GM03348 (cell line): Measurements from ENCODE around the gene INPP5A.
"Not testable (repeated sequence)": the region's sequence is repeated elsewhere in the genome, so short reads cannot be mapped to it uniquely, and the experiment has no call there.

Experiments
- DNase-seq: peaks from one replicate; pipeline ENCODE4 v3.0.0; 2012; ENCODE audit warnings: low spot score

Gene INPP5A

DNA sequence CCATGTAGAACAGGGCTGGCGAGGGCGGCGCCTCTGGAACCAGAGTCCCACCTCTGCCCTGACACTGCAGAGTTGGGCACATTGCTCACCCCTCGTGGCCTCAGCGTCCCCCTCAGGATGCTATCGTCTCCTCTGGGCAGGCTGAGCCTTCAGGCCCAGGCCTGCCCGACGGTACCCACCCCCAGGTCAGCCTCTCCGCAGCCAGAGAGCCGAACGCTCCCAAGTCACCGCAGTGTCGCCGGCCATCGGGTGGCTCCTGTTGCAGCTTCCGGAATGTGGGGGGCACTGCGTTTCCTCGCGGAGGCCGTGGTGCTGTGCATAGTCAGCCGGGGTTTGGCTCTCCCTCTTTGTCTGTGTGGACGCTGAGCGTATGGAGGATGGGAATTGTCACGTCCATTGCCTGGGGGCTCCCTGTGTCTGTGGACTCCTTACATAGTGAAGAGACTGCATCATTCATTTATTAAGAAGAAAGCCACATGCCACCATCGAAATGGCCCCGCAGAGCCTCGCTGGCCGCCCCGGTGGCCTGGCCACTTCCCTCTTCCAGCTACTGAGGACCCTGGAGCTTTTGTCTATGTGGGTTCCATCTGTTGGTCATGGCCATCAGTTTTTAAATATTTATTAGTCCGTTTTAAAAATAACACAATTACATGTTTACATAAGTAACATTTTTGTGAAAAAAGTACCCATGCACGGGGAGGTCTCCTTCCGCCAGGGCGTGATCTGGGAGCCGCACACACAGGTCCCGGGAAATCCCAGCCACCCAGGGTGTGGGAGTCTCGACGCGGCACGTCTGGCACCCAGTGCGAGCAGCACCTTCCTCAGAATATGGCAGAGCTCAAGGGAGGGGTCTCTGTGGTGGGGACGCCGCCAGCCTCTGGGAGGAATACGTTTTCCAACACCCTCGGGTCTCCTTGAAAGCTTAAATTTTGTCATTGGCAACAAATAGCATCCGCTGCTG is 232.8 kb downstream of the INPP5A start:
- DNase-seq, result no peak

DNA sequence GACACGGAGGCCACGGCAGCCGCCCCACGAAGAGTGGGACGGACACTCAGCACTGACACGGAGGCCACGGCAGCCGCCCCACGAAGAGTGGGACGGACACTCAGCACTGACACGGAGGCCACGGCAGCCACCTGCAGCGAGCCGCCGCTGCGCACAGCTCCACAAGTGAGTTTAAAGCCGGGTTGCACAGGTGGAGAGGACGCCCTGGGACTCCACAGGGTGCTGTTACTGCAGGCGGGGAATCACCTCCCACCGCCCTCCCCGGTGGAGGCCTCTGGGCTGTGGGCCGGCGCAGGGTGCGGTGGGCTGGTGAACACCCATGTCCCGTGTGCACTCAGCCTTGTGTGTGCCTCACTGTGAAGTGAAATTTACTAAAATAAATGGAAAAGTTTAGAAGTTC is 235.2 kb downstream of the INPP5A start:
- DNase-seq, result not testable (repeated sequence)

DNA sequence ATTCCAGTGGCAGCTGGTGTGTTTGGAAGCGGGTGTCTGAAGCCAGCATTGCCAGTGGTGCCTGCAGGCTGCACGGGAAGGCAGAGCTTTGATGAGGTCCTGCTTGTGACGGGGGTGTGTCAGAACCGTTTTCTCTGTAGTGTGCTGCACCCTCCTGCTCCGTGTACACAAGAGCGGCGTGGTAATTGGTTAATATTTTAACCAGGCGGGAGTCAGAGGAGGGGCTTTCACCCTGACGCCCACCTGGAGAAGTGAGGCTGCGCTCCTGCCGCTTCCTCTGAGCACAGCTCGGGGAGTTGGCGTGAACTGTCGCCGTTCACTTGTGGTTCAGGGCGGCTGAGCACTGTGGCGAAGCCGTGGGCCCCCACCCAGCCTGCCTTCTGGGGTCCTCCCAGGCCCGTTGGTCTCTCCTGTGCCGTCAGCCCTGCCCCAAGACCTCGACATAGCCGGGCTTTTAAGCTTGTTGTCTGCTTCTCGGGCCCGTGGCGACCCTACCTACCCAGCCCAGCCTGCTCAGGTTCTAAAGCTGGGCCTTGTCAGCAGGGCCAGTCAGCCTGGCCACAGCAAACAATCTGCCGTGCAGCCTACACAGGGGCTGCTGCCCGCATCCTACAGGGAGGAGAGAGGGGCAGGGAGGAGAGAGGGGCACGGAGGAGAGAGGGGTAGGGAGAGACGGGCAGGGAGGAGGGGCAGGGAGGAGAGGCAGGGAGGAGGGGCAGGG is 236.8 kb downstream of the INPP5A start:
- no peak for DNase-seq

DNA sequence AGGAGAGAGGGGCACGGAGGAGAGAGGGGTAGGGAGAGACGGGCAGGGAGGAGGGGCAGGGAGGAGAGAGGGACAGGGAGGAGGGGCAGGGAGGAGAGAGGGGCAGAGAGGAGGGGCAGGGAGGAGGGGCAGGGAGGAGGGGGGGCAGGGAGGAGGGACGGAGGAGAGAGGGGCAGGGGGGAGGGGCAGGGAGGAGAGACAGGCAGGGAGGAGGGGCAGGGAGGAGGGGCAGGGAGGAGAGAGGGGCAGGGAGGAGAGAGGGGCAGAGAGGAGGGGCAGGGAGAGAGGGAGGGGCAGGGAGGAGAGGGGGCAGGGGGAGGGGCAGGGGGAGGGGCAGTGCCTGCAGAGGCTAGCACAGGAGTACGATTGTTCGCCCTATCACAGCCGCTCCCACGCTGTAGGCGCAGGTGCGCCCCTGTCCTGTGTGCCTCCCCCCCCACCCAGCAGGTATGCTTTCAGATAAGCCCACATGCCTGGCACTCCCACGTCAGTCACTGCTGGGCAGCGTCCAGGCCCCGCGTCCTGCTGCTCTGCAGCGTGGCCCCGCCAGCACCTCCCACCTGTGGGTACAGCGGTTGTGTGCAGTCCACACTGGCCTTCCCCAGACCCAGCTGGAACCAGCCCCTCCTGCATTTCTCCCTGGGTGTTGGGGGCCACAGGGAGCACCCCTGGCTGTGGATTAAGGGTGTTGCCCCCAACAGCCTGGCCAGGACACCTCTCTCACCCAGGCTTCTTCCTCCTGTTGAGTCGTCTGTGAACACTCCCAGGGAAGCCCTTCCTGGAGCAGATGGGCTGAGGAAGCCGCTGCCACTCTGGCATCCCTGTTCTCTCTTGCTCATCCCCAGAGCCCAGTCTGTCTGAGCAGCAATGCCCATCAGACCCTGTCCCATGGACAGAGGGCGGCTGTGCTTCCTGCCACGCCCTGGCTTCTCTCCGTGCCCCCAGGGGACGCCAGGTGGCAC is 237.6 kb downstream of the INPP5A start:
- no peak for DNase-seq

DNA sequence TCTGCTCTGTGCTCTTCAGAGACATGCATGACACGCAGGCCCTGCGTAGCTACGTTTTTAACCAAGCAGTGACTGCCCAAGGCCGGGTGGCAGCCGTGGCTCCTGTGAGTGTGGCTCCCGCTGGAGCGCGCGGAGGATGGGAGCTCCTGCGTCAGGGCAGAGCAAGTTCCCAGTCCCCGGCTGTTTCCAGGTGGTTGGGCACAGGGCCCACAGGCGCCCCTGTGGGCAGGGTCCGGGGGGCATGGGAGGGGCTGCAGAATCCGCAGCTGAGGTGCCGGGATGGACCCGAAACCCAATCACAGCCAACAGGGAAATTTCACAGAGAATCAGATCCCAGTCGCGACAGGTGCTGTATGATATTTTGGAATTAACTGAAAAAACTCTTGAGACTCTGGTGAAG is 238.6 kb downstream of the INPP5A start:
- DNase-seq, result no peak

DNA sequence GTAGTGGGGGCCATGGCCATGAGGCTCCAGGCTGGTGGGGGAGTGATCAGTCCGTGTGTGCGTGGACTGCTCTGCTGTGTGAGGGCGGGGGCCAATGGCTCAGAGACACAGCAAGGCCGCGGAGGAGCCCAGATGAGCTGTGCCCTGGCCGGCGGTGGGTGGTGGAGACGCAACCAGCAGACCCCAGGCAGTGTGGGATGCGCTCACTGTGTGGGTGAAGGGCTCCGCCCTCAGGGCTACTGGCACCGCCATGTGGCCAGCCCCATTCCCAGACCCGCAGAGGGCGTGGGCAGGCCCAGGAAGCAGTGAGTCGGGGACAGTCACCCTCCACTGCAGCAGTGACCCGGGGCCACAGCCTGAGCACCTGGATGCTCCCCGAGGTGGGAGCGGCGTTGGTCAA is 239.2 kb downstream of the INPP5A start:
- no peak for DNase-seq

DNA sequence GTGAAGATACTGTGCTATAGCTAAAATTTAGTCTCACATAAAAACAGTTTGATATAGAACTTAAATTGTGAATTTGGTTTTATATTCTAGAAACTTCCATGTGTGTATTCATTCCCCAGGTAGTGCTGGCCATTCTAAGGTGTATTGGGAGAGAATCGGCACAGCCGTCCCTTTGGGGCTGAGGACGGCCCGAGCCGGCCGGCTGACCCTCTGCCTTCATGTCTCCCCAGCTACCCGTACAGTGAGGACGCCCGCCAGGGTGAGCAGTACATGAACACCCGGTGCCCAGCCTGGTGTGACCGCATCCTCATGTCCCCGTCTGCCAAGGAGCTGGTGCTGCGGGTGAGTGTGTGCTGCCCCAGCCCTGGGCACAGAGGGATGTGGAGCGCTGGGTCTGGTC is 239.9 kb downstream of the INPP5A start:
- no peak for DNase-seq

DNA sequence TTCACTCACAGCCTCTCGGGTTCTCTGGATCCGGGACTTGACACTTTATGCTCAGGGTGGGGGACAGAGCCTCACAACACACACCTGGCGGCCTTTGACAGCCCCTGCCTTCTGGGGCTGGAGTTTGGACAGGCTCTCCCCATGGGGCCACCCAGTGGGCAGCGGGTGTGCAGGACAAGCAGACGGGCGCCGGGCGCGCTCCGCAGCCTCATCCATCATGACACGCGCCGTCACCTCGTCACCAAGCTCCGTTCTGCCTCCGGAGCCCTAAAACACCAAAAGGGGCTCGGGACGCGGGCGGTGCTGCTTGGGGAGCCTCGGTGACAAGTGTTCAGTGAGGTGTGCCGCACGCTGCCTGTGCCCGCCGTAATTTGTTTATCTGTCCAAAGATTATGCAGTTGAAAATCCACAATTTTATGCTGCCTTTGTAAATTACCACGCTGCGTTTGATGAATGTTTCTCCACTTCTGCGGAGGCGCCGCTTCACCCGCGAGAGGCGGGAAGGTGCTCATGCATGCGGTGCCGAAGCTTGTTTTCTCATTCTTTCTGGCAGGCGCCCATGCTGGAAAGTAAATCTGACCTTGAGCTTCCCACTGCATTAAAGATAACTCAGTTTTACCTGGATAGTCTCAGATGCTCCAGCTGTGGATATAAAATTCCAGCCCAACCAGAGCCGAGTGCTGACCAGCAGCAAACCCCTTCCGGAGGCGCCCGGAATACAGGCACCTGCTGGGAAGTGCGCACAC is 242.1 kb downstream of the INPP5A start:
- DNase-seq, result no peak

DNA sequence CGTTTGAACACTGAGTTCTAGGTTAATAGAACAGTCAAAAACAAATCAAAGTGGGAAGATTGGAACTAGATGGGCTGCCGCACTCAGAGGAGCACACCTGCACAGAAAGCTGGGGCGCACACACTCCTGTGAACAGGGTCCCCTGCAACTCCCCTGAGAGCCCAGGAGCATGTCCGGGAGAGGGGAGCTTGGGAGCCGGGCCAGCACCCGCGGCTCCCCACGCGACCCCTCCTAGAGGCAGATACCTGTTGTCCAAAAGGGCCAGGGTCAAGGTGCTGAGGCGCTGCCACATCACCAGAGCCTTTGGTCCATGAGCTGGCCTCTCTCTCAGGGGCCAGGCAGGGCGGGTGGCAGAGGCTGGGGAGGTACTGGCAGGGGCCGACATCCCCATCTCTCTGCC is 242.8 kb downstream of the INPP5A start:
- no peak for DNase-seq

DNA sequence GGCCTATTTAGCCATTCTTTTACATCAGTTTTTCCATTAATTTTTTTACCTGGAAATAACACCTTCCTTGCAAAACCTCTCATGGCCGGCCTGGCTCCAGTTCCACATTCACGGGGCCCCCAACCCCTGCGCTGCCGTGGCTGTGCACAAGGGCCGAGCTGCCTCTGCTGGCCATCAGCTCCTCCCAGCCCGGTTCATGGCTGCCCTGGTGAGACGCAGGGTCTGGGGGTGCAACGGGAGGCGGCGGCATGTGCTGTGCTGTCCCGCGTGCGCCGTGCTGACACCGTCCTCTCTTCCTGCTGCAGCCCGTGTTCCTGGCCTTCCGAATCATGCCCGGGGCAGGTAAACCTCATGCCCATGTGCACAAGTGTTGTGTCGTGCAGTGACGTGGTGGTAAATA is 244.0 kb downstream of the INPP5A start:
- no peak for DNase-seq

DNA sequence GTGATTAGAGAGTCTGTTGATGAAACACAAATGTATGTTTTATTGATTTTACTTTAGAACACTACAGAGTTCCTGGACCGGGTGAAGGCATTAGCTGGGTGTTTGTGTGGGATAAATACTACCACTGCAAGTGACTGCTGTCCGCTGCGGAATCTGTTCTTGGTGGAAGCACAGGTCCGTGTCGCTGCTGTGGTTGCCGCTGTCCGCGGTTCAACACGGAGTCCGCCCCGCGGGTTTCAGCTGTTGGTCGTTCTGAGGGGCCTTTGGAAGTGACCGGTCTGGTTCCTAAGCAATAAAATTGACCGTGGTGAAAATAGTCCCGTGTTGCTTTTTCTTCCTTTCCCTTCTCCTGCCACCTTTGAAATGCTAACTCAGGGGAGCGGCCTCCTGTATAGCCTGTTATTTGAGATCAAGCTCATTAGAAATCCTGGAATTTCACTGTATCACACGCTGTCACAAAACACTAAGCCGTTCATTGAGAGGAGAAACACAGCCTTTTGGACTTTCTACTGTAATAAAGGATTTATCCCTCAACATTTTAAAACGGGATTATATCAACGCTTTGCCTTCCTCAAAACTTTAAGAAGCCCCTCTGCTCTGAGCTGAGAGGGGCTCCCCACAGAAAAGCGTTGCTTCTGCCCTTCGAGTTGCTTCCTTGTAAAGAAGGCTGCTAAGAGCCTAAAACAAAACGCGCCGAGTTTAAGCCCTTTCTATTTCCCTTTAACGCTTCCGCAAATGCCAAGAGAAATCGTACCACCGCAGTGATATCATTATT is 245.8 kb downstream of the INPP5A start:
- DNase-seq, result no peak

DNA sequence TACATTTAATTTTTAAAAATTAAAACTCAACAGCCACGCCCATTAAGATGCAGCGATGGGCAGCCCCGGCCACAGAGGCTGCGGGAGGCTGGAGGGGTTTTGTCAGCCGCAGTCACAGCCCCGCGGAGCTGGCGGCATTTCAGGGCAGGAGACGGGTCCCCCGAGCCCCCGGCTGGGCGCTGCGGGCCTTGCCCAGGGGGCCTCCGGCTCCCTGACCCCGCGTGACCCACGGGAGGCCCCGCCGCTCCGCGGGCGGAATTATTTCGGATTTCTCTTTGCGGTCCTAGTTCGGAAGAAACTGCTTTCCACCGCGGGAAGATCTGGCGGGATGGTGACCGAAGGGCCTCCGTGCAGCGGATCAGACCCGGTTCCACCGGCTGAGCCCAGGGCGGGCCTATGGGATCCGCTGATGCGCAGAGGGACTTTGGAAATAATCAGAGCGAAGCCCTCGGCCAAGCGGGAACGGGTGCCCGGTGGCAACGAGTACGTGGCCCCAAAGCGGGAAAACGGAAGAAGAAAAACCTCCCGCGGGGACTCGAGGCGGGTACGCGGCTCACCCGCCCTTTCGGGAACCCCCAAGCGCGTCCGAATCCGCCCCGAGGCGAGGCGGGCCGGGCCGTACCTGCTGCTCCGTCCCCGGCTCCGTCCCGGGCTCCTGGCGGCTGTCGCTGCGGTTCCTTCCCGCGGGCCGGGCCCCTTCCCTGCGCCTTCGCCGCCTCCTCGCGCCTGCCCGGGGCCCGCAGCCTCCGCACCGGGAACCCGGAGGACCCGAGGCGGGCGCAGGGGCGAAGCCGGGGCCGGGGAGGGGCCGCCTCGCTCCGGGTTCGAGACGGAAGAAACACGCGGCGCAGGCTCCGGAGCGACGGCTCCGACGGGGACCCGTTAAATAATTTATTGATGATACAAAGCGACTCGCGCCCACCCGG is 246.6 kb downstream of the INPP5A start:
- no peak for DNase-seq

DNA sequence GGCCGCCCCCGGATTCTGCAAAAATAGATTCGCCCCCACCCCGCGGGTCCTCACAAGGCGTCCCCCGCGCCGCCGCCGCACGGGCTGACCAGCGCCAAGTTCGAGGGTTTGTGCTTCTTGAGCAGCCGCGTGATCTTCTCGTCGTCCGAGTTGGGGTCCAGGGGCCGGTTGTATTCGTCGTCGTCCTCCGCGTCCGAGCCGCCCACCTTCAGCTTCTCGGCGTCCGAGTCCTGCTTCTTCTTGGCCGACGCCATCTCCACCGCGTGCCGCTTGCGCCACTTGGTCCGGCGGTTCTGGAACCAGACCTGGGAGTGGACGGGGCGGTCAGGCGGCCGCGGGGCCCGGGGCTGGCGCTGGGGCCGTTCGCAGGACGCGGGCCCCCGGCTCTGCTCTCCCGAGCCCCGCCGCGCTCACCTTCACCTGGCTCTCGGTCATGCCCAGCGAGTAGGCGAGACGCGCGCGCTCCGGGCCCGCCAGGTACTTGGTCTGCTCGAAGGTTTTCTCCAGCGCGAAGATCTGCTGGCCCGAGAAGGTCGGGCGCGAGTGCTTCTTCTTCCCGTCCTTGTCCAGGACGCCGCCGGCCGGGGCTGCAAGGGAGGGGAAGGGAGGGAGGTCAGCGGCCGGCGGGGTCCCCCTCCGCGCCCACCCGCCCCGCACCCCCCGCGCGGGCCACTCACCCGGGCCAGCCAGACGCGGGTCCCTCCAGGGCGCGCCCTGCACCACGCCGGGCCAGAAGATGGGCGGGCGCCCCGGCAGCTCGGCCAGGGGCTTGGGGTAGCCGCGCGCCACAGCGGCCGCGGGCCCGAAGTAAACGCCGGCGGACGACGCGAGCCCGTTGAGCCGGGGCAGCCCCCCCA is 247.5 kb downstream of the INPP5A start:
- no peak for DNase-seq

DNA sequence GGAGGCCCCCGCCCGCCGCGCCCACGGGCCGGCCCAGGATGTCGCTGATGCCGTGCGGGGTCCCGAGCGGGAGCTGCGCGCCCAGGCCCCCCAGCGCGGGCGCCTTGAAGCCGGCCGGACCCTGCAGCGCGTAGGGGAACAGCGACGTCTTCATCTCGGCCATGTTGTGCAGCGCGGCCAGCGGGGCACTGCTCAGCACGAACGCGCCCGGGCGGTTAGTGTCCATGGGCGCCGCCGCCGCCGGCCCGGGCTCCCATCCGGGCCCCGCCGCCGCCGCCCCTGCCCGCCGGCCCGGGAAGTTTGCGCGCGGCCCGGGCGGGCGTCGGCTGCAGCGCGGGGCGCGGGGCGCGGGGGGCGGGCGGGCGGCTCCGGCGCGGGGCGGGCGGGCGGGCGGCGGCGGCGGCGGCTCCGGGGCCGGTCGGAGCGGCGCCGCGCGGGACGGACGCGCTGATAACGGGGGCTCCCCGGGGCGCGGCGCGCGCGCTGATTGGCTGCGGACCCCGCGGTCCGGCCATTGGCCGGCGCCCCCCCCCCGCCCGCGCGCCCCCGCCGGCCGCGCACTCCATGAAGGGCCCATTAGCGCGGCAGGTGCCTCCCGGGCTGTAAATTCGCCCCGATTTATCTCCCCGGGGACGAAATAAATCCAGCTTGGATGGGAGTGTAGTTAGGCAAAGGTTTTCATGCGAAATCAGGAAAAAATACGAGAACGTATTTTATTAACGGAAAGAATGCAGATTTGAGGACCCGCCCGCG is 248.3 kb downstream of the INPP5A start, which contains the start of gene NKX6-2:
NKX6-2 (minus strand) TSS at position 425 of the 753 bp plus-strand sequence; CDS start at position 226, 199 bp downstream.
- peak; percentile 41 for DNase-seq

DNA sequence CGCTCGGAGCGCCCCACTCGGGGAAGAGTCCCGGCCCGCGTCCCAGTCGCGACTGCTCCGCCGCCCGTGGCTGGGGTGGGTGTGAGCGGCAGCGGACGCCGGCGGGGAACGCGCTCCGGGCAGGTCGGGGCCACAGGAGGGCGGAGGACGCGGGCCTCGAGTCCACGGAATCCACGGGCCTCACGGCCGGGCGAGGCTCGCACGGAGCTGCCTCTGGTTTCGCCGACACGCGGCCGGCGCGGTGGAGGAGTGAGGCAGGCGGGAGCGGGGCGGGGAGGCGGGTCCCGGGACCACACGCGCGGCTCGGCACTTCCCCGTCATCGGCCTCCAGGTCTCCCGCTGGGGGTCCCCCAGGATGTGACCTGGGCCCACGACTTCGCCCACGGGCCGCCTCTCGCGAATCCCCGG is 248.9 kb downstream of the INPP5A start:
- DNase-seq, result peak; percentile 39

DNA sequence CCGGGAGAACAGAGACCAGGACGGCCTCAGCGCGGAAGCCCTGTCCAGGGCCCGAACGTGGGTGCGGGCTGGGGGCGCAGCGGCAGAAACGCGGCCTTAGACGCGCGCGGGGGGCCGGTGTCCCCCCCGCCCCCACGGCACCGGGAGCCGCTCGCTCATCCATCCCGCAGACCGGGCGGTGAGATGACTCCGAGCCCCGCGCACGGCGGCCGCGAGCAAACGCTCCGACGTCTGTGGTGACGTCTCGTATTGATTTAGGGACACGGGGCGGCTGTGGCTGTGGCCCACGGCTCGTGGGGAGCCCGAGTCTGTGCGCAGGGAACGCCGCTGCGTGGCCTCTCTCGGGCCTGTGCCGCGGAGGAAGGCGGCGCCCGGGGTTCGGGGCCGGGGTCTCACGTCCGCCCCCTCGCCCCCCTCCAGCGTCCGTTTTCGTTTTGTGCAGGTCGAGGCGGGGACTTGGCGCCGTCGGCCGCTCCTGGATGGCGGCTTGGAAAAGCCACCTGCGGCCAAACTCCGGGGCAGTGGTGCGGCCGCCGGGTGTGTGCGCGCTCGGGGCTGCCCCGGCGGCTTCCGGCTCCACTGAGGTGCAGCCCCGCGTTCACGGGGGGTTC is 249.4 kb downstream of the INPP5A start:
- DNase-seq, result no peak

DNA sequence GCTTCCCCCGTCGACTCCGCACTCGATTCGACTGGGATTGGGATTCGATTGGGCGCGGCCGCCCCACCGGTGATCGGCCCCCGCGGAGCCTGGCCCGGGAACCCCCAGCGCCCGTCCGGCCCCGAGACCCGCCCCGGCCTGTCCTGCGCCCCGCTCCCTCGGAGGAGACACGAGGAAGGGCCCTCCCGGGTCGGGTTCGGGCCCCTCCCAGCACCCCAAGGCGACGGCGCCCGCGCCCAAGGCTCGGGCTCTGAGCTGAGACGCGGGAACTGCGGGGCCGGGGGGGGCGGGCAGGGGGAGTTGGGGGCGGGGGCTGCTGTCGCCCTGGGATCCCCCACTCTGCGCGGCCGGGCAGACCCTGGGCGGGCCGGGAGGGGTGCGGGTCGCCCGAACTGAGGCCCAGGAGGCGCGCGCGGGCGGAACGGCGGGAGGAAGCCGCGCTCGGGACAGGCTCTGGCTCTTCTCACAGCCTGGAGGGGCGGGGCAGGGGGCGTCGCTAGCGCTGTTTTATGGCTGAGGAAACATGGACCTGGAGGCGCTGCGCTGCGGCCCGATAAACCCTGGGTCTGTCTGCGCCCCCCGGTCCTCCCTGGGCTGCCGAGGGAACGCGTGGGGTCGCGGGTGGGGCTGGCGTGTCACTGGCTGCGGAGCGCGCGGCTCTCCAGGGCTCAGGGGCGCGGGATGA is 250.1 kb downstream of the INPP5A start:
- no peak for DNase-seq
